Measurements from ENCODE around the gene KIF19.

KIF19 gene

GRCh38 chr17:74342224-74342623 is 16.2 kb downstream of the KIF19 start (continued):
- TF ChIP-seq CSRNP3 (CRISPR knock-in tag; IDR thresholded peaks at IDR 0.05) (no peak), TCF4 (CRISPR knock-in tag; IDR thresholded peaks at IDR 0.05; ENCODE audit: borderline replicate concordance) (no peak), TOX (CRISPR knock-in tag; IDR thresholded peaks at IDR 0.05; ENCODE audit: borderline replicate concordance) (no peak)

- no peak for TF ChIP-seq ZNF8 (CRISPR knock-in tag; IDR thresholded peaks at IDR 0.05)
- no peak for TF ChIP-seq TOX (CRISPR knock-in tag; IDR thresholded peaks at IDR 0.05; ENCODE audit: borderline replicate concordance)
- no peak for TF ChIP-seq ZNF565 (CRISPR knock-in tag; conservative IDR thresholded peaks at IDR 0.05; ENCODE audit: low read depth)
- ATAC-seq, result no peak
Measured at GRCh38 chr17:74343121-74343520, 17.1 kb downstream of the KIF19 start.

GRCh38 chr17:74343526-74344284 is 17.7 kb downstream of the KIF19 start:
- no peak for ATAC-seq
- TF ChIP-seq GLIS3 (CRISPR knock-in tag; IDR thresholded peaks at IDR 0.05) (no peak), SNAI2 (CRISPR knock-in tag; IDR thresholded peaks at IDR 0.05) (no peak), ISL1 (CRISPR knock-in tag; IDR thresholded peaks at IDR 0.05) (no peak), ARNTL (CRISPR knock-in tag; IDR thresholded peaks at IDR 0.05; ENCODE audit: borderline replicate concordance, low read depth) (no peak), PATZ1 (CRISPR knock-in tag; IDR thresholded peaks at IDR 0.05; ENCODE audit: borderline replicate concordance) (no peak), ZFP3 (CRISPR knock-in tag; IDR thresholded peaks at IDR 0.05) (no peak), OSR1 (CRISPR knock-in tag; IDR thresholded peaks at IDR 0.05) (no peak), CSDC2 (CRISPR knock-in tag; IDR thresholded peaks at IDR 0.05) (no peak), RARB (CRISPR knock-in tag; IDR thresholded peaks at IDR 0.05) (no peak), ZNF8 (CRISPR knock-in tag; IDR thresholded peaks at IDR 0.05) (no peak), ZC3H10 (CRISPR knock-in tag; IDR thresholded peaks at IDR 0.05) (no peak), ESRRG (CRISPR knock-in tag; IDR thresholded peaks at IDR 0.05) (no peak), ZNF70 (CRISPR knock-in tag; IDR thresholded peaks at IDR 0.05) (no peak), BACH2 (CRISPR knock-in tag; IDR thresholded peaks at IDR 0.05; ENCODE audit: borderline replicate concordance) (no peak), ZFP30 (CRISPR knock-in tag; IDR thresholded peaks at IDR 0.05) (no peak), POU6F1 (CRISPR knock-in tag; IDR thresholded peaks at IDR 0.05; ENCODE audit: borderline replicate concordance, low read depth) (no peak), ZNF565 (CRISPR knock-in tag; conservative IDR thresholded peaks at IDR 0.05; ENCODE audit: low read depth) (no peak), TOX (CRISPR knock-in tag; IDR thresholded peaks at IDR 0.05; ENCODE audit: borderline replicate concordance) (no peak), PPARA (CRISPR knock-in tag; IDR thresholded peaks at IDR 0.05; ENCODE audit: borderline replicate concordance) (no peak)

GRCh38 chr17:74344658-74345057 is 18.6 kb downstream of the KIF19 start:
- ATAC-seq, result no peak
- TF ChIP-seq TOX (CRISPR knock-in tag; IDR thresholded peaks at IDR 0.05; ENCODE audit: borderline replicate concordance), result no peak
- no peak for TF ChIP-seq SNAI2 (CRISPR knock-in tag; IDR thresholded peaks at IDR 0.05)
- TF ChIP-seq ISL1 (CRISPR knock-in tag; IDR thresholded peaks at IDR 0.05), result no peak
- TF ChIP-seq CSRNP3 (CRISPR knock-in tag; IDR thresholded peaks at IDR 0.05), result no peak
- no peak for TF ChIP-seq ZNF565 (CRISPR knock-in tag; conservative IDR thresholded peaks at IDR 0.05; ENCODE audit: low read depth)
- no peak for TF ChIP-seq OSR1 (CRISPR knock-in tag; IDR thresholded peaks at IDR 0.05)
- no peak for TF ChIP-seq BACH2 (CRISPR knock-in tag; IDR thresholded peaks at IDR 0.05; ENCODE audit: borderline replicate concordance)
- TF ChIP-seq ZFP30 (CRISPR knock-in tag; IDR thresholded peaks at IDR 0.05), result no peak
- no peak for TF ChIP-seq TCF4 (CRISPR knock-in tag; IDR thresholded peaks at IDR 0.05; ENCODE audit: borderline replicate concordance)
- TF ChIP-seq RARB (CRISPR knock-in tag; IDR thresholded peaks at IDR 0.05), result no peak
- no peak for TF ChIP-seq TSHZ2 (CRISPR knock-in tag; IDR thresholded peaks at IDR 0.05)
- TF ChIP-seq ARNTL (CRISPR knock-in tag; IDR thresholded peaks at IDR 0.05; ENCODE audit: borderline replicate concordance, low read depth), result no peak
- TF ChIP-seq ESRRG (CRISPR knock-in tag; IDR thresholded peaks at IDR 0.05), result no peak
